GM04503 (cell line): ENCODE results near the gene CNTNAP2.

Experiments used
- DNase-seq: peaks from one replicate; pipeline ENCODE4 v3.0.0-alpha.2; 2012; ENCODE audit warnings: low read depth

The CNTNAP2 gene

GRCh38 chr7:147858421-147858820 is 1741.8 kb downstream of the CNTNAP2 start:
- no peak for DNase-seq

DNA sequence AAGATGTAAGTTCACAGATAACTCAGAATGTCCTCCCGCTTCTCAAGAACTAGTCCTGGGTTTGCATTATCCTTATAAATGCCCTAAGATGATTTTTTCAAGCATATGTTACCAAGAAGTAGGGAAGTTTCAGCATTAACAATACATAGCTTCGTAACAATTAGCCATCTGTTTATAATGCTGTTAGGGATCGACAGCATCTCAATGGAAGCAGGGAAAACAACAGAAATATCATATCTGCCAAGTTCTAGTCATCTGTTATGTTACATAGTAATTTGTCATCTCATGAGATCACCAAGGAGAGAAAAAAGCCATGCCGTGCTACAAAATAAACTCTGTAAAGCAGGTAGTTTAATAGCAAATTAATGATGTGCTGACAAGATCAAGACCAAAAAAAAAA is 1742.4 kb downstream of the CNTNAP2 start:
- DNase-seq: no peak

- no peak for DNase-seq
Measured at GRCh38 chr7:147859486-147859885, 1742.9 kb downstream of the CNTNAP2 start.

DNA sequence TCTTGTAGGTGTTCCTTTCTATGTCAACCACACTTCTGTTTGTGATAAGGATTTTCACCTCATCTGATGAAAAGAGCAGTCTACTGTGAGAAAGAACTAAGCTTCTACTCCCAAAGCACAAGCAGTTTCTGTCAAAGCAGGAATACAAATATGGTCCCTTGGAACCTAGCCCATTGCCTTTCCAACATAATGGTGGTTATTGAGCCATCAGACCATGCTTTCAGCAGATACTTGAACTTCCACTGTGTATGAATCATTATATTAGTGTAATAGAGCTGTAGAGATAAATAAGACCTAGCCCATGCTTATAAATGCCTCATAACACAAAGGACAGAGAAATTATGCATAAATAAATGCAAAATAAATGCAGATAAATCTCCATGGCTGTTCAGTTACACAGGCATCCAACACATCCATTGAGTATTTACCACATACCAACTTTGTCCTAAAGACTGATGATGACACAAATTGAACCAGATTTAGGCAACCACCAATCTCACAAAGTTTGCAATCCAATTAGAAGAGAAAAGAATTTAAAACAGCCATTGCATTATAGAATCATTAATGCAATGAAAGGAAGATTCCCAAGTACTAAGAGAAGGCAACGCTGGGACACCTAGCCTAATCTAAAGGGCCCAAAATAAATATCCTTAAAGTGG is 1744.6 kb downstream of the CNTNAP2 start:
- DNase-seq: peak; percentile 23

DNA sequence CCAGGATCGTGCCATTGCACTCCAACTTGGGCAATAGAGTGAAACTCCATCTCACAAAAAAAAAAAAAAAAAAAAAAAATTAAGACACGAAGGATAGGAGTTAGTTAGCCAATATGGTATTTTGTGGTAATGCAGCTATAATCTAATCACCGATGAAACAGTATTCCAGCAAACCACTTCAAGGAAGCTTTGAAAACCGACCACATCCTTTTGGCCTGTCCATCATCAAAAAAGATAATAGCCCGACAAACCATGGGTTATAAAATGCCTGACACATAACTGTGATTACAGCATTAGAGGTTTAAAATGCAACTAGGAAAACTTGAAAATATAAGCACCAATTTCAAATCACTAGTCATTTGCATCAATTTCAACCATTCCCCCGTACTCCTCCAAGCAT is 1745.3 kb downstream of the CNTNAP2 start:
- DNase-seq: no peak

GRCh38 chr7:147869456-147869855 is 1752.9 kb downstream of the CNTNAP2 start:
- DNase-seq: no peak

DNA sequence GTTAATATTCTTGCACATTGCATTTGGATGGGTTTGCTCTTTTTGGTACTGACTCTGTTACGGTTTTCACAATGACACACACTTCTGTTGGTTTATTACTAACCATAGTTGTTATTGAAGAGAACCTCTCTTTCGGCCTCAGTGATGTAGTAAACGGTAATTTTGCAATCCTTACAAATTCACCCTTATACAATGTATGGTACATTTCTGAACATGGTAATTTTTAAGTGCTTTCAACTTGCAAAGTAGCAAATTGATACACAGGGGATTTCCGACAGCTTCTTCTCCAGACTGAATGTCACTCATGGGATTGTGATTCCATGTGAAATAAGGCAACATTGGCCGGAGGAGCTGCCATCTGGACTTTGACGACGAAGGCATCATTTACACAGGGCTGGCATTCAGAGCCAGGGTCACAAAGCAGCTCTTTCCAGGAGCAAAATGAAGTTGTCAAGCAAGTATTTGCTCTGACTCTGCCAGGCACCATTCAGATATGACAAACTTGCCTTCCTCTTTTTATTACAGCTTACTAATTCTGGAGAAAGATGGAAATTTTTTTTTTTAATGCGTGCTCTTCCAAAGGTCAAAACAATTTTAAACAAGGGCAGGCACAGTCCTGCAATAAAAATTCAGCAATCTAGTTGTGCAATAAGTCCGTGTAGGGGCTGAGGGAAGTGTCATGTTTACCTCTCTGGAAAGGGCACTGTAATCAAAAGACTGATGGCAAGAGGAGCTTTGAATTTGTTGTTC is 1762.5 kb downstream of the CNTNAP2 start:
- DNase-seq: no peak

- DNase-seq: no peak
Measured at GRCh38 chr7:147885869-147886268, 1769.3 kb downstream of the CNTNAP2 start.

DNA sequence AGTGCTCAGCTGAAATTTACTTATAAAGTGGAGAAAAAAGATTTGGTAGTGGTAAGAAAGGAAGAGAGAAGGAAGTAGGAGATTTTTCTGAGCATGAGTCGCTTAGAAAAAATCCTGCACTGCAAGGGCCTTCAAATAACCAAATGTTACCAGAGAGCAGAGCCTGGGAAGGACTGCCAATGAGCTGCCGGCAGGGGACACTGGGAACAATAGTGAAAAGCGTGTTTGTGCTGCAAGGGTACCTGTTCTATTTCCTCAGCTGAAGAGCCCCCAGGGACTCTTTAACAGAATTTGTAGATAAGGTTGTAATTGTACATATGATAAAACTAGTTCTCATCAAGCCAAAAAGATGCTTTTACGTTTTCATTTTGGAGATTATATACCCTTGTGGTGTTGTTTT is 1777.7 kb downstream of the CNTNAP2 start:
- DNase-seq: no peak

DNA sequence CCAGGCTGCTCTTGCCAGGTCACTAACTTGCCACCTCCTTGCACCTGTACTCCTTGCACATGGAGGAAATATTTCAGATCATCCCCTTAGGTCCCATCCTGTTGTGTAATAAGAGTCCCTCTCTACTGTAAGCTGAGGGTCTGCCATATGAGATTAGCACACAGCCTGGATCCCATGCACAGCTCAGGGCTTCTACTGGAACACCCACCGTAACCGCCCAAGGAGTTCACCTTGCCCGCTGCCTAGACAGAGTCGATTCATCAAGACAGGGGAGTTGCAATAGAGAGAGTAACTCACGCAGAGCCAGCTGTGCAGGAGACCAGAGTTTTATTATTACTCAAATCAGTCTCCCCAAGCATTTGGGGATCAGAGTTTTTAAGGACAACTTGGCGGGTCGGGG is 1779.5 kb downstream of the CNTNAP2 start:
- no peak for DNase-seq

GRCh38 chr7:147903536-147904218 is 1787.1 kb downstream of the CNTNAP2 start:
- DNase-seq: no peak

DNA sequence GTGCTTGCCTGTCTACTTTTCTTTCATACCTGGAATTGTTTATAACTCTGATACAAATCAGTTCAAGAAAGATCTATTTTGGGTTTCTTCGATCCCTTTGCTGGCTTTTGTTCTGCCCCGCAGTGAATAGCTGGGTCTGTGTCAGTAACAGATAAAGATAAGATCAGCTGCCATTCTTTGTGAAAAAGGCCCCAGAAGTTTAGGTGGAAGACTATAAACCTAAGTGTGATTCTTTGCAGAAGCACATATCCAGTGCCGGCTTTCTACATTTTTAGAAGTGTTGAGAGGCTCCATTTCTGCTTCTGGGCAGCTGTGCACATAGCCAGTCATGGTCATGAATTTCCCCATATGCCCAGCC is 1787.6 kb downstream of the CNTNAP2 start:
- DNase-seq: no peak

DNA sequence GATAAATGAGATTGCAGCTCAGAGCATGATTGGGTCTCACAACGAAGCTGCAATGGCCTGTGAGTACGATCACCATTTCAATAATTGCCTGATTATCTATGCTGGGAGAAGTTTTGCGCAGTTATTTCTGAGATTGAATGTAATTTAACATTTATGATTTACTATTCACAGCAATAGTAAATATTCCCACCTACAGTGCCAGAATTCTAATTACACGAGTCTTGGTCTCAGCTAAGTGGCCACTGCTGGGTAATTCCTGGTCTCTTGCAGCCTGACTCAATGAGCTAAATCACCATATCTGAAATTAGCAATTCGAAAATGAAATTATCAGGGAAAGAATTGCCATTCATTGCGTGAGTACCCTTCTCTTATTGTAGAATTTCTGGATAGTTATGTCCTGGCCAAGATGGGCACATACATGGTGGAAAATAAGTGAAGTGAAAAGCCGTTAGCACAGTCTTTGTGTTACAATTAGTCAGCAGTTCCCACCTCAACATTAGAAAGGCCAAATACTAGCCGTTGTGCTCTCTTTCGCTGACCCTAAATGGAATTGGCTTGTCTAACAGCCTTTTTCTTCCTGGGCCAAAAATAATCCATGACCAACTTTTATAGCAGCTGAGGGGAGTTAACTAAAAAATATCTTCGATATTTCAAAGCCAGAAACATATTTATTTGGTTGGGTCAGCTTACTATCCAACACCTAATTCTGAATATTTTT is 1793.0 kb downstream of the CNTNAP2 start:
- no peak for DNase-seq

- no peak for DNase-seq
Measured at GRCh38 chr7:147911201-147911601, 1794.6 kb downstream of the CNTNAP2 start.

GRCh38 chr7:147912291-147912690 is 1795.7 kb downstream of the CNTNAP2 start:
- DNase-seq: no peak

DNA sequence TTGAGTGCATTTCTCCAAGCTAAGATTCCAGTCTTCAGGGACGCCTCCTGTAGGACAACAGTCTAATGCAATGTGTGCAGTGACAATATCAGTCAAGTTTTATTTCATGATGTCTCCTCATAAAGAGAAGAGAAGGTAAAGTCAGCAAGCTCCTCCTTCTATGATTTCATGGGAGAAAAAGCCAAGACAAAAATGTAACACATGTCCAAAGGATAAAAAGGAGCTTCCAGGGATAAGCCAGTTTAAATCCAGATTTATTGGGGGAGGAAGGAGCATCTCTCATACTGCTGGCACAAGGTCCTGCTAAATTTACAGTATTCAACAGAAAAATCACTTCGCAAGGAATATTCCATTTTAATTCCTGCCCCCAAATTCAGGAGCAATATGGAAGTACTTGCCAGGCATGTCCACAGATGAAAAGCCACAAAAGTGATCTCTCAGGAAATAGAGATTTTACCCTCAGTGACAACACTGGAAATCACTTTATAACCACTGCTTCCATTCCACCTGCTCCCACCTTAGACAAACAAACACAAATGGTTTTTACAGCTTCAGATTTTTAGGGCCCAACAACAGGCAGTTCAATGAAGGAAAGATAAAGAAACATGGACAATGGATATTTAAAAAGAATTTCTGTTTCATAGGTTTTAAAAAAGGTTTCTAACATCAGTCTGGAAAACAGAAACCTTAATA is 1796.5 kb downstream of the CNTNAP2 start:
- DNase-seq: no peak

DNA sequence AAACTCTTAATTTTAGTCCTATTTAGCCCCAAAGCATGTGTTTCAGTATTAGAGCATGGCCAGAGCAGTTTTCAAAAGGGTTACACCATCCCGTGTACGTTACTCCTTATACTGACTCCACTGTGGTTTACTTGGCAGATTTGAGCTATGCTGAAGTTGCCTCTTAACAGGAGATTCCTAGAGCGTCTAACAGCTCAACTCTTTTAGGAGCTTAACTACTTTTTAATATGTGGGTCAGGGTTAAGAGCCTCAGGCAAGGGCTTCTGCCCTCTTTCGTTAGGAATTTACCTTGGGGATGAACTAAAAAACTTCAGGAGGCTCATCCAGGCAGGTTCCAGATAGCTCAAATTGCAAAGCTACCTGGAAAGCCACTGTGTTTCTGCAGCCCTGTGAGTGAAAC is 1799.2 kb downstream of the CNTNAP2 start:
- no peak for DNase-seq

GRCh38 chr7:147916573-147916972 is 1800.0 kb downstream of the CNTNAP2 start:
- DNase-seq: no peak

GRCh38 chr7:147923841-147924240 is 1807.2 kb downstream of the CNTNAP2 start:
- no peak for DNase-seq

DNA sequence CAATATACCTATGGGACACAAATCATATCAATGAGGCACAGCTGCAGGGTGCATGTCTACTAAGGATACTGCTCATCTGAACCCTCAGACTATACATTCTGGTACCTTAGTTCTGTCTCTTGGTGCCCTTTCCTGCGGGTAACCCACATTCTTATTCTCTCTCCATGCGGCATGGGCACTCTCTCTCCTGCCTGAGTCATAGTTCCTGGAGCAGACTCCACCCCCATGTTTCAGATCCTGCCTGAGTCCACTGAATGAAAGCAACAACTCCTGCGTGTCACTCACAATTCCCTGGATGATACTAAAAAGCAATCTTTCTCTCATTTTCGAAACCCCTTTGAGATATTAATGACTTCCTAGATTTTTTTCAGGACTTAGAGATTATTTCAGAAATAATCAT is 1820.8 kb downstream of the CNTNAP2 start:
- no peak for DNase-seq

DNA sequence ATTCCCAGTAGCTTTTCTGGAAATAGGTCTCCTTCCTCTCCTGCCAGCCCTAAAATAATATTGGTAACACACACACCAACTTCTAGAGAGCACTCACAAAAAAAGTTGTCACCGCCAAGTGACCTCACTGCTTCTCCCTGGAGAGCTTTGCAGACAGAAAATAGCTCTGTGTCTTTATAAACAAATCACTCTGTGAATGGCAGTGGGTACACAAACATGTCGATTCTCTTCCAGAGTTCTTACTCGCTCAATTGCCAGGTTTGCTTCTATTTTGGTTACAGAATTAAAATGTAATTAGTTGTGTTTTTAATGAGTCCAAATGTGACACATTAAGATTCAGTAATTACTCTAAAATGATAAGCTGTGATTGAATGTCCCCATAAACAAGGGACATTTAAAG is 1824.8 kb downstream of the CNTNAP2 start:
- no peak for DNase-seq

DNA sequence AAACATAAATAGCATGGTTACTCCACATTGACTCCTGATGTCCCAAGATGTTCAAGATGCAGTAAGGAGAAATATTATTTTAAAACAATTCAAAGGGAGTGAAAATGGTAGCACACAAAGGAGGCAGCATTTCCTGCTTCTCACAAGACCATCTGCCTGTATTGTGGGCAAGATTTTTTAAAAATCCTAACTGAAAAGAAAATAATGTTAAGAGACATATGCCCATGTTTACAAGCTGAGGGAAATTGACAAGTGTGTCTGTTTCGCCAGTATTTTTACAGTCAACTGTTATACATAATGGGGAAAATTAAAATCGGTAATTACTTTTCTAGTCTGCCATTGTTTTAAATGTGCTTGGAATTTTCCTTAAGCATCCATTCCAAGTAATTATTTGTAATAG is 1827.7 kb downstream of the CNTNAP2 start:
- no peak for DNase-seq
